Activated T-cell treated with anti-CD3 and anti-CD28 coated beads for 48 hours (primary cell): ENCODE results near the gene MRPS18A.

Experiments used
- DNase-seq: peaks from one replicate; pipeline ENCODE4 v3.0.0-alpha.2; 2020; ENCODE audit warnings: low read depth

The MRPS18A gene

GRCh38 chr6:43698584-43699349 lies 11.2 kb upstream of the MRPS18A start:
- DNase-seq: no peak

GRCh38 chr6:43697421-43697820 lies 9.8 kb upstream of the MRPS18A start:
- no peak for DNase-seq

- DNase-seq: no peak
These were observed 8.3 kb upstream of the MRPS18A start for GRCh38 chr6:43695967-43696291.

GRCh38 chr6:43695215-43695966 lies 7.8 kb upstream of the MRPS18A start:
- DNase-seq: no peak

GRCh38 chr6:43689421-43689820 lies 1.8 kb upstream of the MRPS18A start:
- no peak for DNase-seq

GRCh38 chr6:43687079-43687436 lies 533 bp downstream of the MRPS18A start:
- DNase-seq: no peak

GRCh38 chr6:43683708-43684455 lies 3.7 kb downstream of the MRPS18A start:
- DNase-seq: no peak

GRCh38 chr6:43682724-43683429 lies 4.7 kb downstream of the MRPS18A start:
- DNase-seq: no peak

- no peak for DNase-seq
These were observed 6.3 kb downstream of the MRPS18A start for GRCh38 chr6:43681303-43681702.

- DNase-seq: no peak
These were observed 7.0 kb downstream of the MRPS18A start for GRCh38 chr6:43680308-43681200.

GRCh38 chr6:43679057-43679456 lies 8.5 kb downstream of the MRPS18A start:
- no peak for DNase-seq

GRCh38 chr6:43678341-43678740 lies 9.2 kb downstream of the MRPS18A start:
- DNase-seq: no peak

GRCh38 chr6:43677759-43678158 lies 9.8 kb downstream of the MRPS18A start:
- no peak for DNase-seq

- DNase-seq: no peak
These were observed 10.5 kb downstream of the MRPS18A start for GRCh38 chr6:43676962-43677606.

GRCh38 chr6:43674921-43675320 lies 12.7 kb downstream of the MRPS18A start:
- no peak for DNase-seq

GRCh38 chr6:43674291-43674690 lies 13.3 kb downstream of the MRPS18A start:
- DNase-seq: no peak

GRCh38 chr6:43673444-43674084 lies 14.0 kb downstream of the MRPS18A start:
- DNase-seq: no peak

- no peak for DNase-seq
These were observed 15.5 kb downstream of the MRPS18A start for GRCh38 chr6:43671801-43672690.
